CD4-positive, alpha-beta T cell (primary cell): ENCODE data around the gene NUBPL. TPM values are rescaled to one million over a fixed set of nuclear protein-coding genes. Genes with fewer than 3 reads are reported as not detected.

ENCODE experiments used
- ATAC-seq: fragments of 200-7000 bp; cut with Tn5 transposase; one replicate; pipeline ENCODE4 v1.10.0; 2022; ENCODE audit warnings: mild to moderate bottlenecking; ENCODE audit not compliant: poor library complexity
- CTCF ChIA-PET: fragments of 350-600 bp; sonication (Branson Sonifier 250); formaldehyde crosslinking; loops from one replicate; lab custom pipeline; 2021; ENCODE audit warnings: antibody characterized with exemption, inconsistent platforms; lab: Charles Lee
- POLR2A ChIA-PET: fragments of 350-600 bp; sonication (Branson Sonifier 250); formaldehyde crosslinking; loops from one replicate; lab custom pipeline; 2021; ENCODE audit warnings: antibody characterized with exemption, inconsistent platforms; lab: Charles Lee
- DNase-seq, 14 experiments: peaks; one replicate each; pipeline ENCODE4 v3.0.0-alpha.2; 2013 to 2020; ENCODE audit warnings: mixed read lengths in 2 of 14
- H3K27ac ChIP-seq, 2 donors: one replicate each; pipeline versions ENCODE4 v1.5.1 to v1.7.0; 2013; ENCODE audit warnings: low read length in 2 of 2, low read depth in 1 of 2, mild to moderate bottlenecking in 1 of 2
- H3K27me3 ChIP-seq, 2 experiments: 1 replicate in 1 of 2; 2 replicates in 1 of 2; pipeline versions ENCODE4 v1.6.1 to v1.7.0; 2013; ENCODE audit warnings: low read length in 2 of 2, control low read depth in 1 of 2, mild to moderate bottlenecking in 1 of 2, moderate library complexity in 1 of 2; ENCODE audit not compliant: insufficient read depth in 2 of 2, control insufficient read depth in 1 of 2
- H3K36me3 ChIP-seq: one replicate; pipeline ENCODE4 v1.6.1; 2013; ENCODE audit warnings: low read length, control low read depth; ENCODE audit not compliant: insufficient read depth
- H3K4me1 ChIP-seq: one replicate; pipeline ENCODE4 v1.6.1; 2013; ENCODE audit warnings: low read length, control low read depth; ENCODE audit not compliant: insufficient read depth
- H3K4me3 ChIP-seq: one replicate; pipeline ENCODE4 v1.5.1; 2013; ENCODE audit warnings: mild to moderate bottlenecking, low read length, moderate library complexity
- H3K9me3 ChIP-seq, 2 experiments: 1 replicate in 1 of 2; 2 replicates in 1 of 2; pipeline versions ENCODE4 v1.6.1 to v1.7.0; 2013; ENCODE audit warnings: low read length in 2 of 2, mild to moderate bottlenecking in 2 of 2, control low read depth in 1 of 2, moderate library complexity in 1 of 2; ENCODE audit not compliant: control insufficient read depth in 1 of 2, insufficient read depth in 1 of 2
- H3K27ac Mint-ChIP-seq: one replicate; pipeline ENCODE4 v1.8.0; 2020; ENCODE audit warnings: mixed read lengths
- H3K27me3 Mint-ChIP-seq: one replicate; pipeline ENCODE4 v1.8.0; 2021; ENCODE audit warnings: mixed read lengths
- H3K36me3 Mint-ChIP-seq: one replicate; pipeline ENCODE4 v1.8.0; 2021; ENCODE audit warnings: low read depth, mixed read lengths
- H3K4me1 Mint-ChIP-seq: one replicate; pipeline ENCODE4 v1.8.0; 2021; ENCODE audit warnings: low read depth, mixed read lengths
- H3K4me3 Mint-ChIP-seq: one replicate; pipeline ENCODE4 v1.8.0; 2020; ENCODE audit warnings: mild to moderate bottlenecking, mixed read lengths
- H3K9me3 Mint-ChIP-seq: one replicate; pipeline ENCODE4 v1.8.0; 2020; ENCODE audit warnings: mixed read lengths
- CTCF ChIP-seq: fragments of 200-600 bp; IDR thresholded peaks from one replicate; pipeline ENCODE4 v1.8.0; 2022; ENCODE audit warnings: antibody characterized with exemption, mild to moderate bottlenecking
- intact Hi-C, 2 experiments: fragments of 100-400 bp; cut with DNase I in 1 of 2; cut with micrococcal nuclease in 1 of 2; formaldehyde crosslinking; loops; one replicate each; pipeline versions ENCODE4 v1.15.1 to v1.9.0; 2023 to 2025; cut with DNase I, micrococcal nuclease
- total RNA-seq, 174 experiments: library from RNA in 2 of 174; stranded (reverse) in 2 of 174; gene quantifications; one replicate each; pipeline ENCODE4 v1.2.3 and lab custom pipeline; 2021 to 2026

NUBPL gene
- total RNA-seq, 2 experiments from 2014 or later = 7.2 to 8.2 TPM

GRCh38 chr14:31660191-31660590, 99.0 kb downstream of the NUBPL start:
- no peak overlapping the region for H3K27ac Mint-ChIP-seq
- no peak for TF ChIP-seq CTCF
- peaks cover 85% of the 10 kb centered on the region for H3K36me3 Mint-ChIP-seq
- peaks cover 14% of the 10 kb centered on the region for H3K9me3 Mint-ChIP-seq
- DNase-seq (no peak), ATAC-seq (no peak)
- ChIA-PET CTCF (no interaction called here), POLR2A (no interaction called here)
- H3K4me3 Mint-ChIP-seq = no peak overlapping the region
- Histone ChIP-seq H3K27me3 (no peaks in the 10 kb centered on the region), H3K9me3 (peaks cover 0 to 5% of the 10 kb centered on the region in 2 experiments), H3K36me3 (no peaks in the 10 kb centered on the region), H3K4me3 (no peak overlapping the region), H3K27ac (no peak overlapping the region), H3K4me1 (no peaks in the 10 kb centered on the region)
- intact Hi-C loops = no loop called here
- H3K27me3 Mint-ChIP-seq = no peaks in the 10 kb centered on the region
- H3K4me1 Mint-ChIP-seq = peaks cover 13% of the 10 kb centered on the region

- H3K36me3 Mint-ChIP-seq = peaks cover 85% of the 10 kb centered on the region
- ChIA-PET POLR2A (no interaction called here), CTCF (no interaction called here)
- Histone ChIP-seq H3K4me3 (no peak overlapping the region), H3K36me3 (no peaks in the 10 kb centered on the region), H3K27ac (no peak overlapping the region), H3K9me3 (peaks cover 0 to 5% of the 10 kb centered on the region in 2 experiments), H3K4me1 (no peaks in the 10 kb centered on the region), H3K27me3 (no peaks in the 10 kb centered on the region)
- intact Hi-C loops = no loop called here
- no peak overlapping the region for H3K4me3 Mint-ChIP-seq
- TF ChIP-seq CTCF = no peak
- H3K27ac Mint-ChIP-seq = no peak overlapping the region
- DNase-seq (no peak), ATAC-seq (no peak)
- peaks cover 13% of the 10 kb centered on the region for H3K4me1 Mint-ChIP-seq
- peaks cover 19% of the 10 kb centered on the region for H3K9me3 Mint-ChIP-seq
- no peaks in the 10 kb centered on the region for H3K27me3 Mint-ChIP-seq
These were observed 99.5 kb downstream of the NUBPL start for GRCh38 chr14:31660728-31661127.

- ATAC-seq (no peak), DNase-seq (no peak)
- Mint-ChIP-seq H3K27ac (no peak overlapping the region), H3K4me3 (no peak overlapping the region), H3K36me3 (peaks cover 88% of the 10 kb centered on the region), H3K27me3 (no peaks in the 10 kb centered on the region), H3K4me1 (no peaks in the 10 kb centered on the region), H3K9me3 (peaks cover 27% of the 10 kb centered on the region)
- no peaks in the 10 kb centered on the region for H3K36me3 ChIP-seq
- H3K4me1 ChIP-seq = no peaks in the 10 kb centered on the region
- TF ChIP-seq CTCF = no peak
- no peak overlapping the region for H3K4me3 ChIP-seq
- ChIA-PET CTCF (no interaction called here), POLR2A (no interaction called here)
- H3K9me3 ChIP-seq = peaks cover 3 to 12% of the 10 kb centered on the region in 2 experiments
- no peak overlapping the region for H3K27ac ChIP-seq
- intact Hi-C loops = no loop called here
- no peaks in the 10 kb centered on the region for H3K27me3 ChIP-seq
These were observed 107.1 kb downstream of the NUBPL start for GRCh38 chr14:31668348-31668747.
